ENCODE measurements around the gene FCHO2. TPM values are rescaled to one million over a fixed set of nuclear protein-coding genes. Genes with fewer than 3 reads are reported as not detected.
"Not testable (repeated sequence)": the region's sequence is repeated elsewhere in the genome, so short reads cannot be mapped to it uniquely, and the experiment has no call there.

FCHO2 gene
- total RNA-seq, 1 donor from 2014 or later: 0.64 TPM

- intact Hi-C loops (cut with micrococcal nuclease): loop anchor here (5.0 kb wide), 2 partner anchors 496 to 541 kb away; partner anchors contain the start of gene BTF3
Measured at GRCh38 chr5:72956324-72957140, 691 bp downstream of the FCHO2 start.

GRCh38 chr5:72957337-72957736 is 1.5 kb downstream of the FCHO2 start:
- intact Hi-C loops (cut with micrococcal nuclease): loop anchor here (5.0 kb wide), 2 partner anchors 495 to 540 kb away; partner anchors contain the start of gene BTF3

- intact Hi-C loops (cut with micrococcal nuclease): loop anchor here (5.0 kb wide), 2 partner anchors 493 to 538 kb away; partner anchors contain the start of gene BTF3
Measured at GRCh38 chr5:72959257-72959656, 3.4 kb downstream of the FCHO2 start.

- intact Hi-C loops (cut with micrococcal nuclease): not testable (repeated sequence)
Measured at GRCh38 chr5:72974481-72974880, 18.6 kb downstream of the FCHO2 start.

GRCh38 chr5:72976810-72977209 is 21.0 kb downstream of the FCHO2 start:
- intact Hi-C loops (cut with micrococcal nuclease): not testable (repeated sequence)

- intact Hi-C loops (cut with micrococcal nuclease): no loop called here
Measured at GRCh38 chr5:72985719-72986118, 29.9 kb downstream of the FCHO2 start.

GRCh38 chr5:72988769-72989168 is 32.9 kb downstream of the FCHO2 start:
- intact Hi-C loops (cut with micrococcal nuclease): no loop called here

- intact Hi-C loops (cut with micrococcal nuclease): no loop called here
Measured at GRCh38 chr5:72991394-72991793, 35.6 kb downstream of the FCHO2 start.

- intact Hi-C loops (cut with micrococcal nuclease): no loop called here
Measured at GRCh38 chr5:72994578-72994977, 38.7 kb downstream of the FCHO2 start.

GRCh38 chr5:72996632-72997031 is 40.8 kb downstream of the FCHO2 start:
- intact Hi-C loops (cut with micrococcal nuclease): no loop called here

- intact Hi-C loops (cut with micrococcal nuclease): no loop called here
Measured at GRCh38 chr5:72999916-73000315, 44.1 kb downstream of the FCHO2 start.

GRCh38 chr5:73005886-73006285 is 50.0 kb downstream of the FCHO2 start:
- intact Hi-C loops (cut with micrococcal nuclease): no loop called here

GRCh38 chr5:73007051-73007450 is 51.2 kb downstream of the FCHO2 start:
- intact Hi-C loops (cut with micrococcal nuclease): no loop called here

GRCh38 chr5:73008831-73009230 is 53.0 kb downstream of the FCHO2 start:
- intact Hi-C loops (cut with micrococcal nuclease): no loop called here

GRCh38 chr5:73011612-73012011 is 55.8 kb downstream of the FCHO2 start:
- intact Hi-C loops (cut with micrococcal nuclease): not testable (repeated sequence)

GRCh38 chr5:73018892-73019291 is 63.1 kb downstream of the FCHO2 start:
- intact Hi-C loops (cut with micrococcal nuclease): no loop called here

- intact Hi-C loops (cut with micrococcal nuclease): no loop called here
Measured at GRCh38 chr5:73019766-73020165, 63.9 kb downstream of the FCHO2 start.

GRCh38 chr5:73022471-73023169 is 66.8 kb downstream of the FCHO2 start:
- intact Hi-C loops (cut with micrococcal nuclease): no loop called here

- intact Hi-C loops (cut with micrococcal nuclease): not testable (repeated sequence)
Measured at GRCh38 chr5:73024946-73025544, 69.2 kb downstream of the FCHO2 start.

GRCh38 chr5:73027361-73027760 is 71.5 kb downstream of the FCHO2 start:
- intact Hi-C loops (cut with micrococcal nuclease): no loop called here

- intact Hi-C loops (cut with micrococcal nuclease): no loop called here
Measured at GRCh38 chr5:73027816-73028215, 72.0 kb downstream of the FCHO2 start.

- intact Hi-C loops (cut with micrococcal nuclease): no loop called here
Measured at GRCh38 chr5:73028991-73029595, 73.3 kb downstream of the FCHO2 start.
